MM.1S (cell line): ENCODE results near the gene GATB.

Source experiments
- DNase-seq: peaks from one replicate; pipeline ENCODE4 v3.0.0-alpha.2; 2015
- H2AFZ ChIP-seq: fragments of 300-600 bp; sonication (generic); 2 replicates; pipeline ENCODE4 v1.6.0; 2016; ENCODE audit warnings: antibody characterized with exemption, low read length
- H3F3A ChIP-seq: fragments of 300-600 bp; sonication (generic); 2 replicates; pipeline ENCODE4 v1.6.1; 2016; ENCODE audit warnings: mild to moderate bottlenecking, antibody characterized with exemption, low read length, moderate library complexity, mixed read lengths; ENCODE audit not compliant: insufficient read depth
- H3K27ac ChIP-seq: fragments of 300-600 bp; sonication (generic); 2 replicates; pipeline ENCODE4 v1.5.1; 2016; ENCODE audit warnings: mild to moderate bottlenecking, low read length
- H3K27me3 ChIP-seq: fragments of 300-600 bp; sonication (generic); replicated peaks from 2 replicates; pipeline ENCODE4 v1.6.0; 2016; ENCODE audit warnings: low read length; ENCODE audit not compliant: insufficient read depth
- H3K36me3 ChIP-seq: fragments of 300-600 bp; sonication (generic); replicated peaks from 2 replicates; pipeline ENCODE4 v1.6.1; 2016; ENCODE audit warnings: mild to moderate bottlenecking, low read length, mixed read lengths; ENCODE audit not compliant: insufficient read depth
- H3K4me1 ChIP-seq: fragments of 300-600 bp; sonication (generic); 2 replicates; pipeline ENCODE4 v1.6.1; 2016; ENCODE audit warnings: low read length, mixed read lengths
- H3K4me2 ChIP-seq: fragments of 300-600 bp; sonication (generic); 2 replicates; pipeline ENCODE4 v1.6.0; 2016; ENCODE audit warnings: low read depth, low read length
- H3K4me3 ChIP-seq: fragments of 300-600 bp; sonication (generic); 2 replicates; pipeline ENCODE4 v1.5.1; 2016; ENCODE audit warnings: low read length, mixed read lengths
- H3K79me2 ChIP-seq: fragments of 300-600 bp; sonication (generic); 2 replicates; pipeline ENCODE4 v1.6.1; 2016; ENCODE audit warnings: mixed run types, low read length, mixed read lengths
- H3K9ac ChIP-seq: fragments of 300-600 bp; sonication (generic); 2 replicates; pipeline ENCODE4 v1.6.1; 2016; ENCODE audit warnings: low read length, mixed read lengths
- H3K9me2 ChIP-seq: fragments of 300-600 bp; sonication (generic); replicated peaks from 2 replicates; pipeline ENCODE4 v1.6.1; 2016; ENCODE audit warnings: mild to moderate bottlenecking, low read length, mixed read lengths; ENCODE audit not compliant: insufficient read depth
- H3K9me3 ChIP-seq: fragments of 300-600 bp; sonication (generic); replicated peaks from 2 replicates; pipeline ENCODE4 v1.6.1; 2016; ENCODE audit warnings: mild to moderate bottlenecking, low read length, mixed read lengths; ENCODE audit not compliant: insufficient read depth
- H4K20me1 ChIP-seq: fragments of 300-600 bp; sonication (generic); 2 replicates; pipeline ENCODE4 v1.6.1; 2016; ENCODE audit warnings: mild to moderate bottlenecking, low read length, moderate library complexity, mixed read lengths; ENCODE audit not compliant: insufficient read depth
- CTCF ChIP-seq: fragments of 300-600 bp; sonication (generic); IDR thresholded peaks from 2 replicates; pipeline ENCODE4 v1.5.1; 2016; ENCODE audit warnings: antibody characterized with exemption, low read length, mixed read lengths
- EZH2 ChIP-seq: fragments of 300-600 bp; sonication (generic); optimal IDR thresholded peaks from 2 replicates; pipeline ENCODE3; 2017; ENCODE audit warnings: low read depth, mild to moderate bottlenecking, antibody characterized with exemption, low read length, mixed read lengths
- EZH2phosphoT487 ChIP-seq: fragments of 300-600 bp; sonication (generic); IDR thresholded peaks from 2 replicates; pipeline ENCODE4 v1.6.1; 2018; ENCODE audit warnings: antibody characterized with exemption, low read length

GATB gene

GRCh38 chr4:151728006-151728405, 32.8 kb downstream of the GATB start:
- H3K27me3 ChIP-seq: no peaks in the 10 kb centered on the region
- no peaks in the 10 kb centered on the region for H3K9me2 ChIP-seq
- H3K79me2 ChIP-seq: no peaks in the 10 kb centered on the region
- no peak for DNase-seq
- no peaks in the 10 kb centered on the region for H3F3A ChIP-seq
- no peak overlapping the region for H3K4me2 ChIP-seq
- no peaks in the 10 kb centered on the region for H4K20me1 ChIP-seq
- no peak overlapping the region for H3K9ac ChIP-seq
- H3K9me3 ChIP-seq: no peaks in the 10 kb centered on the region
- H3K4me1 ChIP-seq: no peaks in the 10 kb centered on the region
- no peak overlapping the region for H2AFZ ChIP-seq
- no peak overlapping the region for H3K27ac ChIP-seq
- no peaks in the 10 kb centered on the region for H3K36me3 ChIP-seq
- no peak for TF ChIP-seq EZH2phosphoT487
- TF ChIP-seq EZH2: no peak
- TF ChIP-seq CTCF: no peak
- no peak overlapping the region for H3K4me3 ChIP-seq

GRCh38 chr4:151727365-151727764, 33.4 kb downstream of the GATB start:
- H3K9me2 ChIP-seq: no peaks in the 10 kb centered on the region
- no peak overlapping the region for H2AFZ ChIP-seq
- no peak overlapping the region for H3K9ac ChIP-seq
- H3K4me2 ChIP-seq: no peak overlapping the region
- no peaks in the 10 kb centered on the region for H3K27me3 ChIP-seq
- no peak overlapping the region for H3K4me3 ChIP-seq
- H4K20me1 ChIP-seq: no peaks in the 10 kb centered on the region
- H3K79me2 ChIP-seq: no peaks in the 10 kb centered on the region
- no peaks in the 10 kb centered on the region for H3K4me1 ChIP-seq
- H3K9me3 ChIP-seq: no peaks in the 10 kb centered on the region
- DNase-seq: no peak
- no peaks in the 10 kb centered on the region for H3F3A ChIP-seq
- no peaks in the 10 kb centered on the region for H3K36me3 ChIP-seq
- TF ChIP-seq EZH2phosphoT487: no peak
- no peak for TF ChIP-seq CTCF
- no peak for TF ChIP-seq EZH2
- H3K27ac ChIP-seq: no peak overlapping the region

GRCh38 chr4:151725087-151725486, 35.7 kb downstream of the GATB start:
- DNase-seq: no peak
- no peaks in the 10 kb centered on the region for H4K20me1 ChIP-seq

More at GRCh38 chr4:151725087-151725486, 35.7 kb downstream of the GATB start:
- Histone ChIP-seq H3F3A (no peaks in the 10 kb centered on the region), H3K9ac (no peak overlapping the region), H3K27ac (no peak overlapping the region), H3K9me2 (no peaks in the 10 kb centered on the region), H3K4me2 (no peak overlapping the region), H3K4me1 (no peaks in the 10 kb centered on the region), H3K36me3 (no peaks in the 10 kb centered on the region), H3K4me3 (no peak overlapping the region), H2AFZ (no peak overlapping the region), H3K27me3 (no peaks in the 10 kb centered on the region), H3K9me3 (no peaks in the 10 kb centered on the region), H3K79me2 (no peaks in the 10 kb centered on the region)
- TF ChIP-seq EZH2phosphoT487: no peak
- TF ChIP-seq CTCF: no peak
- TF ChIP-seq EZH2: no peak
